ENCODE results near the gene SOCS4. TPM values are rescaled to one million over a fixed set of nuclear protein-coding genes. Genes with fewer than 3 reads are reported as not detected.
A peak's percentile ranks its signal among the peaks of the same experiment; 100 is the strongest.
"Not testable (repeated sequence)": the region's sequence is repeated elsewhere in the genome, so short reads cannot be mapped to it uniquely, and the experiment has no call there.

The SOCS4 gene
- total and polyA plus RNA-seq, 2 experiments from 2014 or later, result 17.7 to 24.9 TPM

DNA sequence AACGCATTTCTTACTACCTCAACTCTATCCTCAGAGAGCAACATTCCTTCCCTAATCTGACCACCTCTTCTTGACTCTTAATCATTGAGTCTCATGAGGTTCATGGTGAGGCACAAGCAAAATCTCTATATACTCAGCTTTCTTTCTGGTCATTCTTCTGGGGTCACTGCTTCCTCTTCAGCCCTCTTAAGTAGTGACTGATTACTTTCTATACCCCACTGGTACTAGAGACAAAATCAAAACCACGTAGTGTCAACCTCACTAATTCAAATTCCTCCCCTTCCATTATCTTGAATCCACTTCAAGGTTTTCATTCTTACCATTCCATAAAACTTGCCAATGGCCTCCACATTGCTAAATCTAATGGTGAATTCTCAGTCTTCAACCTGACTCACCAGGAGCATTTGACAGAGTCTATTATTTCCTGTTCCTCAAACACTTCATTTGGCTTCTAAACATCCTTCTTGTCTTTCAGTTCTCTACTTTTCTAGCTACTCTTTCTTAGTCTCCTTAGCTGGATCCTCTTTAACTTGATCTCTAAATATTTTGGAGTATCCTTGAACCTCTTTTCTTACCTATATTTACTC is 7.0 kb upstream of the SOCS4 start (continued):
- TF ChIP-seq, protein P1, sequence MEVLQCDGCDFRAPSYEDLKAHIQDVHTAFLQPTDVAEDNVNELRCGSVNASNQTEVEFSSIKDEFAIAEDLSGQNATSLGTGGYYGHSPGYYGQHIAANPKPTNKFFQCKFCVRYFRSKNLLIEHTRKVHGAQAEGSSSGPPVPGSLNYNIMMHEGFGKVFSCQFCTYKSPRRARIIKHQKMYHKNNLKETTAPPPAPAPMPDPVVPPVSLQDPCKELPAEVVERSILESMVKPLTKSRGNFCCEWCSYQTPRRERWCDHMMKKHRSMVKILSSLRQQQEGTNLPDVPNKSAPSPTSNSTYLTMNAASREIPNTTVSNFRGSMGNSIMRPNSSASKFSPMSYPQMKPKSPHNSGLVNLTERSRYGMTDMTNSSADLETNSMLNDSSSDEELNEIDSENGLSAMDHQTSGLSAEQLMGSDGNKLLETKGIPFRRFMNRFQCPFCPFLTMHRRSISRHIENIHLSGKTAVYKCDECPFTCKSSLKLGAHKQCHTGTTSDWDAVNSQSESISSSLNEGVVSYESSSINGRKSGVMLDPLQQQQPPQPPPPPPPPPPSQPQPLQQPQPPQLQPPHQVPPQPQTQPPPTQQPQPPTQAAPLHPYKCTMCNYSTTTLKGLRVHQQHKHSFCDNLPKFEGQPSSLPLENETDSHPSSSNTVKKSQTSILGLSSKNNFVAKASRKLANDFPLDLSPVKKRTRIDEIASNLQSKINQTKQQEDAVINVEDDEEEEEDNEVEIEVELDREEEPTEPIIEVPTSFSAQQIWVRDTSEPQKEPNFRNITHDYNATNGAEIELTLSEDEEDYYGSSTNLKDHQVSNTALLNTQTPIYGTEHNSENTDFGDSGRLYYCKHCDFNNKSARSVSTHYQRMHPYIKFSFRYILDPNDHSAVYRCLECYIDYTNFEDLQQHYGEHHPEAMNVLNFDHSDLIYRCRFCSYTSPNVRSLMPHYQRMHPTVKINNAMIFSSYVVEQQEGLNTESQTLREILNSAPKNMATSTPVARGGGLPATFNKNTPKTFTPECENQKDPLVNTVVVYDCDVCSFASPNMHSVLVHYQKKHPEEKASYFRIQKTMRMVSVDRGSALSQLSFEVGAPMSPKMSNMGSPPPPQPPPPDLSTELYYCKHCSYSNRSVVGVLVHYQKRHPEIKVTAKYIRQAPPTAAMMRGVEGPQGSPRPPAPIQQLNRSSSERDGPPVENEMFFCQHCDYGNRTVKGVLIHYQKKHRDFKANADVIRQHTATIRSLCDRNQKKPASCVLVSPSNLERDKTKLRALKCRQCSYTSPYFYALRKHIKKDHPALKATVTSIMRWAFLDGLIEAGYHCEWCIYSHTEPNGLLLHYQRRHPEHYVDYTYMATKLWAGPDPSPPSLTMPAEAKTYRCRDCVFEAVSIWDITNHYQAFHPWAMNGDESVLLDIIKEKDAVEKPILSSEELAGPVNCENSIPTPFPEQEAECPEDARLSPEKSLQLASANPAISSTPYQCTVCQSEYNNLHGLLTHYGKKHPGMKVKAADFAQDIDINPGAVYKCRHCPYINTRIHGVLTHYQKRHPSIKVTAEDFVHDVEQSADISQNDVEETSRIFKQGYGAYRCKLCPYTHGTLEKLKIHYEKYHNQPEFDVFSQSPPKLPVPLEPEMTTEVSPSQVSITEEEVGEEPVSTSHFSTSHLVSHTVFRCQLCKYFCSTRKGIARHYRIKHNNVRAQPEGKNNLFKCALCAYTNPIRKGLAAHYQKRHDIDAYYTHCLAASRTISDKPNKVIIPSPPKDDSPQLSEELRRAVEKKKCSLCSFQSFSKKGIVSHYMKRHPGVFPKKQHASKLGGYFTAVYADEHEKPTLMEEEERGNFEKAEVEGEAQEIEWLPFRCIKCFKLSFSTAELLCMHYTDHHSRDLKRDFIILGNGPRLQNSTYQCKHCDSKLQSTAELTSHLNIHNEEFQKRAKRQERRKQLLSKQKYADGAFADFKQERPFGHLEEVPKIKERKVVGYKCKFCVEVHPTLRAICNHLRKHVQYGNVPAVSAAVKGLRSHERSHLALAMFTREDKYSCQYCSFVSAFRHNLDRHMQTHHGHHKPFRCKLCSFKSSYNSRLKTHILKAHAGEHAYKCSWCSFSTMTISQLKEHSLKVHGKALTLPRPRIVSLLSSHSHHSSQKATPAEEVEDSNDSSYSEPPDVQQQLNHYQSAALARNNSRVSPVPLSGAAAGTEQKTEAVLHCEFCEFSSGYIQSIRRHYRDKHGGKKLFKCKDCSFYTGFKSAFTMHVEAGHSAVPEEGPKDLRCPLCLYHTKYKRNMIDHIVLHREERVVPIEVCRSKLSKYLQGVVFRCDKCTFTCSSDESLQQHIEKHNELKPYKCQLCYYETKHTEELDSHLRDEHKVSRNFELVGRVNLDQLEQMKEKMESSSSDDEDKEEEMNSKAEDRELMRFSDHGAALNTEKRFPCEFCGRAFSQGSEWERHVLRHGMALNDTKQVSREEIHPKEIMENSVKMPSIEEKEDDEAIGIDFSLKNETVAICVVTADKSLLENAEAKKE (CRISPR knock-in tag; IDR thresholded peaks at IDR 0.05), result no peak
- no peak for TF ChIP-seq POLR2AphosphoS5 (IDR thresholded peaks at IDR 0.05; ENCODE audit: low read depth)

DNA sequence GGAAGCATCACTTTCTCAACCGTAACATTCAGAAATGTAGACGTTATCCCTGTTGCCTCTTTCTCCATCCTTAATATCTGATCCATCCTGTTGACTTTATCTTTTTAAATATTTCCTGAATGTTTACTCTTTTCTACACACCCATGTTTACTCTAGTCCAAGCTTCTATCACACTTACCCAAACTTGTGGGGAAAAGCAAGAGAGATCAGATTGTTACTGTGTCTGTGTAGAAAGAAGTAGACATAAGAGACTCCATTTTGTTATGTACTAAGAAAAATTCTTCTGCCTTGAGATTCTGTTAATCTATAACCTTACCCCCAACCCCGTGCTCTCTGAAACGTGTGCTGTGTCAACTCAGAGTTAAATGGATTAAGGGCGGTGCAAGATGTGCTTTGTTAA is 2.7 kb upstream of the SOCS4 start:
- H3K4me2 ChIP-seq, result peak overlapping the region; percentile 61
- H3K4me3 ChIP-seq, result peak overlapping the region; percentile 34

DNA sequence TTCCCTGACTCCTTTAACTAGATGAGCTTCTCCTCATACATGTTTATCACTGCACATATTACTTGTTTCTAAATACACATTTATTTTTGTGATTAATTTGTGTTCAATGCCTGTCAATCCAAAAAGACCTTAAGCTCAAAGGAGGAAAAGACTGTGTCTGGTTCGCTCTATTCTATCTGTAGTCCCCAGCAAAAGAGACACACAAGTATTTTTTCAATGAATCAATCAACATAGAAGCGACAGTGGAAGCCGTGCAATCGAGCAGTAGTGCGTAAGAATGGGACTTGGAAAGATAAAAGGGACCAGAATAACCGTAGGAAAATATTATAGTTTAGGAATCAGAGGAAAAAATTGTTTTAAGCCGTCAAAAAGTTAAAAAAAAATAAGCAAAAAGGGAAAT is 1.1 kb upstream of the SOCS4 start:
- H3K4me1 Mint-ChIP-seq, result peaks cover 27% of the 10 kb centered on the region
- Histone ChIP-seq H3F3A (replicated peaks; ENCODE audit: low read depth) (peaks cover 19% of the 10 kb centered on the region; the same call in 1 of the 2 replicates), H3K36me3 (ENCODE audit: insufficient read depth) (peaks cover 6% of the 10 kb centered on the region; the same call in 1 of the 2 replicates), H3K79me2 (replicated peaks; ENCODE audit: insufficient read depth) (peaks cover 88% of the 10 kb centered on the region), H2AFZ (no peak overlapping the region), H4K20me1 (replicated peaks; ENCODE audit: insufficient read depth) (peaks cover 4% of the 10 kb centered on the region), H3K4me1 (ENCODE audit: insufficient read depth) (peaks cover 38% of the 10 kb centered on the region), H3K4me3 (peak overlapping the region; percentile 94), H3K27ac (ENCODE audit: low read depth) (peak overlapping the region; percentile 100), H3K4me2 (peak overlapping the region; percentile 99), H3K9me2 (ENCODE audit: insufficient read depth) (no peaks in the 10 kb centered on the region), H3K27me3 (ENCODE audit: insufficient read depth) (no peaks in the 10 kb centered on the region)
- no peak for TF ChIP-seq CTCF (conservative IDR thresholded peaks at IDR 0.05; ENCODE audit: low read depth in 2 of 2)
- TF ChIP-seq EZH2 (IDR thresholded peaks at IDR 0.05; ENCODE audit: low read depth, unreplicated experiment), result no peak
- no peak for TF ChIP-seq CREB1 (CRISPR knock-in tag; IDR thresholded peaks at IDR 0.05; ENCODE audit: low read depth)
- peaks cover 22% of the 10 kb centered on the region for H3K36me3 Mint-ChIP-seq (ENCODE audit: low read depth)
- H3K4me3 Mint-ChIP-seq, result peak overlapping the region; percentile 95
- no peaks in the 10 kb centered on the region; the same call in 2 of the 3 replicates for H3K9me3 Mint-ChIP-seq
- DNase-seq (ENCODE audit: low spot score) (no peak), ATAC-seq (no peak)
- peak overlapping the region; percentile 95 for H3K27ac Mint-ChIP-seq
- H3K27me3 Mint-ChIP-seq (ENCODE audit: insufficient read depth, low read depth, poor library complexity), result peaks cover 2% of the 10 kb centered on the region

More for the DNA sequence above, 2.7 kb upstream of the SOCS4 start:
- DNase-seq (ENCODE audit: low spot score); H3K9me3 Mint-ChIP-seq; H3K36me3 ChIP-seq (ENCODE audit: insufficient read depth); H3K27me3 Mint-ChIP-seq (ENCODE audit: insufficient read depth, low read depth, poor library complexity); ATAC-seq; H2AFZ ChIP-seq; H3K27me3 ChIP-seq (ENCODE audit: insufficient read depth); H3K9me2 ChIP-seq (ENCODE audit: insufficient read depth): not testable (repeated sequence)
- Mint-ChIP-seq H3K36me3 (ENCODE audit: low read depth) (peaks cover 31% of the 10 kb centered on the region), H3K4me1 (peaks cover 23% of the 10 kb centered on the region), H3K4me3 (peak overlapping the region; percentile 43), H3K27ac (peak overlapping the region; percentile 65; the same call in 1 of the 2 replicates)
- H3K4me1 ChIP-seq (ENCODE audit: insufficient read depth), result peaks cover 31% of the 10 kb centered on the region
- H3K27ac ChIP-seq (ENCODE audit: low read depth), result peak overlapping the region; percentile 96
- H4K20me1 ChIP-seq (replicated peaks; ENCODE audit: insufficient read depth), result peaks cover 10% of the 10 kb centered on the region
- peaks cover 88% of the 10 kb centered on the region for H3K79me2 ChIP-seq (replicated peaks; ENCODE audit: insufficient read depth)
- H3F3A ChIP-seq (replicated peaks; ENCODE audit: low read depth), result peaks cover 19% of the 10 kb centered on the region; the same call in 1 of the 2 replicates

All from GM23338 (cell line).